HEK293 (cell line): ENCODE measurements around the gene SPECC1.
"Not testable (repeated sequence)": the region's sequence is repeated elsewhere in the genome, so short reads cannot be mapped to it uniquely, and the experiment has no call there.

Experiments used
- CTCF ChIA-PET: fragments of 350-600 bp; formaldehyde crosslinking; extraction: SDS; loops from one replicate; lab custom pipeline; 2021; ENCODE audit warnings: antibody characterized with exemption; lab: Yijun Ruan, JAX
- POLR2A ChIA-PET: fragments of 300-600 bp; formaldehyde crosslinking; extraction: SDS; loops from one replicate; lab custom pipeline; 2020; ENCODE audit warnings: antibody characterized with exemption, inconsistent platforms; lab: Yijun Ruan, JAX
- H3K27ac ChIP-seq: fragments of 200-500 bp; sonication (Bioruptor generic); 2 replicates; pipeline ENCODE4 v1.5.1; 2014; ENCODE audit warnings: low read depth, low read length, control low read depth, inconsistent platforms; ENCODE audit errors: extremely low read depth
- H3K36me3 ChIP-seq, 2 experiments: fragments of 200-500 bp in 1 of 2; sonication (Bioruptor generic) in 1 of 2; 1 replicate in 1 of 2; 2 replicates in 1 of 2; pipeline ENCODE4 v1.5.1; 2014 to 2017; ENCODE audit warnings: inconsistent platforms in 2 of 2, low read length in 2 of 2; ENCODE audit not compliant: control insufficient read depth in 2 of 2, insufficient read depth in 1 of 2
- H3K4me1 ChIP-seq: fragments of 200-500 bp; sonication (Bioruptor generic); 2 replicates; pipeline ENCODE4 v1.5.1; 2014; ENCODE audit warnings: mild to moderate bottlenecking, low read length, inconsistent platforms; ENCODE audit not compliant: control insufficient read depth, insufficient read depth
- H3K4me3 ChIP-seq: 2 replicates; pipeline ENCODE4 v1.5.1; 2011; ENCODE audit warnings: low read depth, mild to moderate bottlenecking, control low read depth, low read length, moderate library complexity
- H3K9me3 ChIP-seq: fragments of 200-500 bp; sonication (Bioruptor generic); 2 replicates; pipeline ENCODE4 v1.5.1; 2014; ENCODE audit warnings: low read depth, low read length, inconsistent platforms; ENCODE audit not compliant: control insufficient read depth, insufficient read depth
- KLF1 ChIP-seq: fragments of 450-650 bp; formaldehyde crosslinking; IDR thresholded peaks from 2 replicates; pipeline ENCODE4 v1.5.1; 2016; ENCODE audit warnings: missing biosample characterization, missing genetic modification characterization
- MYNN ChIP-seq: fragments of 450-650 bp; formaldehyde crosslinking; IDR thresholded peaks from 2 replicates; pipeline ENCODE4 v1.5.1; 2016; ENCODE audit warnings: missing biosample characterization, missing genetic modification characterization, borderline replicate concordance
- SCRT1 ChIP-seq: fragments of 450-650 bp; formaldehyde crosslinking; IDR thresholded peaks from 2 replicates; pipeline ENCODE4 v1.5.1; 2016; ENCODE audit warnings: missing biosample characterization, missing genetic modification characterization, borderline replicate concordance
- SCRT2 ChIP-seq: fragments of 450-650 bp; formaldehyde crosslinking; IDR thresholded peaks from 2 replicates; pipeline ENCODE4 v1.5.1; 2016; ENCODE audit warnings: missing biosample characterization, missing genetic modification characterization
- ZNF202 ChIP-seq: fragments of 450-650 bp; formaldehyde crosslinking; IDR thresholded peaks from 2 replicates; pipeline ENCODE4 v1.5.1; 2016; ENCODE audit warnings: missing biosample characterization, missing genetic modification characterization, borderline replicate concordance
- ZNF221 ChIP-seq: fragments of 450-650 bp; formaldehyde crosslinking; IDR thresholded peaks from 2 replicates; pipeline ENCODE4 v1.5.1; 2017; ENCODE audit warnings: missing biosample characterization, missing genetic modification characterization, borderline replicate concordance
- ZNF292 ChIP-seq: fragments of 450-650 bp; formaldehyde crosslinking; IDR thresholded peaks from 2 replicates; pipeline ENCODE4 v1.5.1; 2016; ENCODE audit warnings: low read depth, missing biosample characterization, missing genetic modification characterization, borderline replicate concordance
- ZNF600 ChIP-seq: fragments of 450-650 bp; formaldehyde crosslinking; IDR thresholded peaks from 2 replicates; pipeline ENCODE4 v1.5.1; 2016; ENCODE audit warnings: missing biosample characterization, missing genetic modification characterization
- ZNF610 ChIP-seq: fragments of 450-650 bp; formaldehyde crosslinking; IDR thresholded peaks from 2 replicates; pipeline ENCODE4 v1.5.1; 2016; ENCODE audit warnings: missing biosample characterization, missing genetic modification characterization, borderline replicate concordance
- ZNF76 ChIP-seq: fragments of 450-650 bp; formaldehyde crosslinking; IDR thresholded peaks from 2 replicates; pipeline ENCODE4; 2016; ENCODE audit warnings: low read depth, missing biosample characterization, missing genetic modification characterization, borderline replicate concordance
- TF ChIP-seq, protein P1 (sequence below): fragments of 450-650 bp; formaldehyde crosslinking; IDR thresholded peaks from 2 replicates; pipeline ENCODE4 v1.5.1; 2016; ENCODE audit warnings: missing biosample characterization, missing genetic modification characterization

The SPECC1 gene

DNA sequence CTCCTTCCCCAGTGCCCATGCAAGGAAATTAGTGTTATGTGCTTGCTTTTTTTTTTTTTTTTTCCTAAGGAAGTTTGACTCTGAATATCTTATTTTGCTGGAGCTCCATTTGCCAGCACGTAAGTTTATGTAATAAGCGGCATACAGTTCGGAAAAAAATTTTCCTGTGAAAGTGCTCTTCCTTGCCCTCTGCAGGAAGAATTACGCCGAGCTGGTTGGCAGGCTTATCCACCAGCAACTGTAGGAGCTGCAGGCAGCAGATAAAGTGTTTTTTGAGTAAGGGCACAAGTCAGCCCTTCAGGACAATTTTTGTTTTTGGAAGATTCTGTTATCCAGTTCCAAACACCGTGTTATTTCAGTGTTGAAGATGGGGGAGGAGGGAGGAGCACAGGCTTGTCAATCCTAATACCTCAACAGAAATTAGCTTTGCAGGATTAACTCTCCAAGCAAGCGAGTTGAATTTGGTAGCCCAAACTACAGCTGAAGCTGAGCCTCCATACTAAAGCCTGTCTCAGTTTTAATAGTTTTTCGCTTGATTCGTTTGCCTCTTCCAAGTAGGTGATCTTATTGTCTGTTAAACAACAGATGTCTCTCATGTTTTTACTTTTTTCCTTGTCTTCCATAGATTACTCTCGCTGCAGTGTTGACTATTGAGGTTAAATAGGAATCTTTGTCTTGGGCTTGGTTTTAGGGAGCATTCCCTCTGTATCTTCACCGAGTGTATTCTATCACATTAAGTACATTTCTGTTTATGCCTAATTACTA lies 1.1 kb downstream of the SPECC1 start (continued):
- TF ChIP-seq ZNF610 (tag by site-specific recombination) (no peak), KLF1 (tag by site-specific recombination) (no peak)

DNA sequence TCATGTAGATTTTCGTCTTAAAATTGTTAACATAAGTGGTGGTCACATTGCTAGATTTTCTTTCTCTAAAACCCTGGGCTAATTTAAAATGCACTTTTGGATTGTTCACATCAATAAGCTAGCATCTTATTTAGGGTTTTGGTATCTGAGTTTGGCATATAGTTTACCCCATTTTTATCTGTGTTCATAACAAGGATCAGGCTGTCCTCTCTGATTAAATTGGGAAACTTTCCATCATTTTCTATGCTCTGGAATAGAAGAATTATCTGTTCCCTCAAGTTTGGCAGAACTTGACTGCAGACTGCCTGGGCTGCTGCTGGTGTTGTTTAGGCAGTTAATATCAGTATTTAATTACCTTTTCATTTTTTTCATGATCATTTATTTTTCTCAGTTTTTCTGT lies 1.8 kb downstream of the SPECC1 start:
- H3K36me3 ChIP-seq: no peaks in the 10 kb centered on the region; a peak in 1 of 3 replicates
- peak overlapping the region; percentile 72; the same call in 1 of the 2 replicates for H3K27ac ChIP-seq
- ChIA-PET POLR2A (interaction anchor here (1.2 kb wide), 2 partner anchors 18 to 84 kb away, joined by 5 to 20 read pairs; no protein-coding TSS in a partner anchor), CTCF (interaction anchor here (0.7 to 6.3 kb wide), 14 partner anchors 10 to 934 kb away, joined by 3 to 68 read pairs (median 6); no protein-coding TSS in a partner anchor)
- H3K4me1 ChIP-seq: peaks cover 12% of the 10 kb centered on the region
- TF ChIP-seq MYNN (tag by site-specific recombination) (no peak), ZNF600 (tag by site-specific recombination) (peak; percentile 91)
- no peaks in the 10 kb centered on the region for H3K9me3 ChIP-seq
- H3K4me3 ChIP-seq: peak overlapping the region; percentile 87

DNA sequence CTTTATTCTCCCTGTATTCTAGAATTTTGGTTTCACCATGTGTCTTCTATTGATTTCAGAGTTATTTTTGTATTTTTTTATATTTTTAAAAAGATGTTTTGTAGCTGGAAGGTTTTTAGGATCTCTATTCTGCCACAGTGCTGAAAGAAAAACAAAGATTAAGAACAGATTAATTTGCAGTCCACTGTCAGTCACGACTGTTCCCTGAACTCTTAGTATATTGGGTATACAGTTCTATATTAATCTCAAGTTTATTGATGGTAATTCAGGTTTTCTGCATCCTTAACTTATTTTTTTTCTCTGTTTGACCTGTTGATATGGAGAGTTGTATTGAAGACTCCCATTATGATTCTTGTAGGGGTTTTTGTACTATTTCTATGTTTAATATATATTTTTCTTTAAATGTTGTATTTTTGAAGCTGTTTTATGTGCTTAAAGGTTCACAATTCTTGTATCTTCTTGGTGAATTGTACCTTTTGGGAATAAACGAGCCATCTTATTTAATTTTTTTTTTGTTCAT lies 2.9 kb downstream of the SPECC1 start:
- Histone ChIP-seq H3K27ac (no peak overlapping the region), H3K4me3 (no peak overlapping the region), H3K36me3 (no peaks in the 10 kb centered on the region; a peak in 1 of 3 replicates), H3K4me1 (peaks cover 12% of the 10 kb centered on the region)
- ChIA-PET CTCF (interaction anchor here (0.7 to 6.3 kb wide), 11 partner anchors 11 to 309 kb away, joined by 3 to 68 read pairs (median 4); no protein-coding TSS in a partner anchor), POLR2A (interaction anchor here (0.6 kb wide), 1 partner anchor 659 kb away, joined by 3 read pairs; no protein-coding TSS in a partner anchor)
- peak; percentile 89 for TF ChIP-seq SCRT2 (tag by site-specific recombination)
- no peak for TF ChIP-seq ZNF221 (tag by site-specific recombination)
- no peak for TF ChIP-seq ZNF76
- peak; percentile 65; the same call in 1 of the 2 replicates for TF ChIP-seq SCRT1
- no peak for TF ChIP-seq ZNF292 (tag by site-specific recombination)
- TF ChIP-seq, protein P1, sequence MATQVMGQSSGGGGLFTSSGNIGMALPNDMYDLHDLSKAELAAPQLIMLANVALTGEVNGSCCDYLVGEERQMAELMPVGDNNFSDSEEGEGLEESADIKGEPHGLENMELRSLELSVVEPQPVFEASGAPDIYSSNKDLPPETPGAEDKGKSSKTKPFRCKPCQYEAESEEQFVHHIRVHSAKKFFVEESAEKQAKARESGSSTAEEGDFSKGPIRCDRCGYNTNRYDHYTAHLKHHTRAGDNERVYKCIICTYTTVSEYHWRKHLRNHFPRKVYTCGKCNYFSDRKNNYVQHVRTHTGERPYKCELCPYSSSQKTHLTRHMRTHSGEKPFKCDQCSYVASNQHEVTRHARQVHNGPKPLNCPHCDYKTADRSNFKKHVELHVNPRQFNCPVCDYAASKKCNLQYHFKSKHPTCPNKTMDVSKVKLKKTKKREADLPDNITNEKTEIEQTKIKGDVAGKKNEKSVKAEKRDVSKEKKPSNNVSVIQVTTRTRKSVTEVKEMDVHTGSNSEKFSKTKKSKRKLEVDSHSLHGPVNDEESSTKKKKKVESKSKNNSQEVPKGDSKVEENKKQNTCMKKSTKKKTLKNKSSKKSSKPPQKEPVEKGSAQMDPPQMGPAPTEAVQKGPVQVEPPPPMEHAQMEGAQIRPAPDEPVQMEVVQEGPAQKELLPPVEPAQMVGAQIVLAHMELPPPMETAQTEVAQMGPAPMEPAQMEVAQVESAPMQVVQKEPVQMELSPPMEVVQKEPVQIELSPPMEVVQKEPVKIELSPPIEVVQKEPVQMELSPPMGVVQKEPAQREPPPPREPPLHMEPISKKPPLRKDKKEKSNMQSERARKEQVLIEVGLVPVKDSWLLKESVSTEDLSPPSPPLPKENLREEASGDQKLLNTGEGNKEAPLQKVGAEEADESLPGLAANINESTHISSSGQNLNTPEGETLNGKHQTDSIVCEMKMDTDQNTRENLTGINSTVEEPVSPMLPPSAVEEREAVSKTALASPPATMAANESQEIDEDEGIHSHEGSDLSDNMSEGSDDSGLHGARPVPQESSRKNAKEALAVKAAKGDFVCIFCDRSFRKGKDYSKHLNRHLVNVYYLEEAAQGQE (tag by site-specific recombination): peak; percentile 81
- TF ChIP-seq, all 188 proteins: peak for 3
- no peaks in the 10 kb centered on the region for H3K9me3 ChIP-seq

DNA sequence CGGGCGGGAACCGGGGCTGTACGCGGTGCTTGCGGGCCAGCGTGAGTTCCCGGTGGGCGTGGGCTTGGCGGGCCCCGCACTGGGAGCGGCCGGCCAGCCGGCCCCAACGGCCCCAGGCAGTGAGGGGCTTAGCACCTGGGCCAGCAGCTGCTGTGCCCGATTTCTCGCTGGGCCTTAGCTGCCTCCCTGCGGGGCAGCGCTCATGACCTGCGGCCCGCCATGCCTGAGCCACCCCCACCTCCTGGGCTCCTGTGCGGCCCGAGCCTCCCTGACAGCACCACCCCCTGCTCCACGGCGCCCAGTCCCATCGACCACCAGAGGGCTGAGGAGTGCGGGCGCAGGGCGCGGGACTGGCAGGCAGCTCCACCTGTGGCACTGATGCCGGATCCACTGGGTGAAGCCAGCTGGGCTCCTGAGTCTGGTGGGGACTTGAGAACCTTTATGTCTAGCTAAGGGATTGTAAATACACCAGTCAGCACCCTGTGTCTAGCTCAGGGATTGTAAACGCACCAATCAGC lies 7.4 kb downstream of the SPECC1 start:
- CTCF ChIA-PET, POLR2A ChIA-PET: not testable (repeated sequence)
- 0 out of 2 replicates have a peak, but pooled peaks have one; percentile 12 for TF ChIP-seq ZNF202

More for the DNA sequence above, 7.4 kb downstream of the SPECC1 start:
- H3K4me3 ChIP-seq, H3K9me3 ChIP-seq, H3K27ac ChIP-seq, H3K4me1 ChIP-seq: not testable (repeated sequence)
- H3K36me3 ChIP-seq: peaks cover 13 to 15% of the 10 kb centered on the region in 2 experiments
